ENCODE results near the gene RBM39.
"Not testable (repeated sequence)": the region's sequence is repeated elsewhere in the genome, so short reads cannot be mapped to it uniquely, and the experiment has no call there.

The RBM39 gene

GRCh38 chr20:35710884-35711587, 31.0 kb downstream of the RBM39 start:
- DNase-seq (ENCODE audit: insufficient read length, low spot score) = no peak
- peak; percentile 63 for FAIRE-seq

- no peak for FAIRE-seq
- DNase-seq (ENCODE audit: insufficient read length, low spot score) = no peak
These were observed 32.0 kb downstream of the RBM39 start for GRCh38 chr20:35710039-35710438.

GRCh38 chr20:35709259-35709658, 32.8 kb downstream of the RBM39 start:
- DNase-seq (ENCODE audit: insufficient read length, low spot score) = no peak
- no peak for FAIRE-seq

GRCh38 chr20:35708502-35708901, 33.6 kb downstream of the RBM39 start:
- no peak for FAIRE-seq
- no peak for DNase-seq (ENCODE audit: insufficient read length, low spot score)

- FAIRE-seq; DNase-seq (ENCODE audit: insufficient read length, low spot score): not testable (repeated sequence)
These were observed 35.2 kb downstream of the RBM39 start for GRCh38 chr20:35706591-35707529.

GRCh38 chr20:35705894-35706293, 36.2 kb downstream of the RBM39 start:
- FAIRE-seq; DNase-seq (ENCODE audit: insufficient read length, low spot score): not testable (repeated sequence)

GRCh38 chr20:35704514-35705261, 37.4 kb downstream of the RBM39 start:
- FAIRE-seq (no peak), DNase-seq (ENCODE audit: insufficient read length, low spot score) (no peak)

- DNase-seq (ENCODE audit: insufficient read length, low spot score) (no peak), FAIRE-seq (no peak)
These were observed 39.0 kb downstream of the RBM39 start for GRCh38 chr20:35702824-35703695.

GRCh38 chr20:35702051-35702823, 39.8 kb downstream of the RBM39 start:
- FAIRE-seq = no peak
- no peak for DNase-seq (ENCODE audit: insufficient read length, low spot score)

- DNase-seq (ENCODE audit: insufficient read length, low spot score) = no peak
These were observed 41.4 kb downstream of the RBM39 start for GRCh38 chr20:35700625-35701148.

GRCh38 chr20:35699957-35700624, 42.0 kb downstream of the RBM39 start:
- FAIRE-seq (no peak), DNase-seq (ENCODE audit: insufficient read length, low spot score) (no peak)

More at GRCh38 chr20:35700625-35701148, 41.4 kb downstream of the RBM39 start:
- FAIRE-seq = no peak

GRCh38 chr20:35699127-35699956, 42.7 kb downstream of the RBM39 start, which contains the start of the genes NFS1 and ROMO1:
TSS of gene NFS1 (minus strand) at chr20:35699352. CDS start at chr20:35699288, 64 bp downstream.
TSS of gene ROMO1 (plus strand) at chr20:35699405. CDS start at chr20:35699633, 228 bp downstream.
- DNase-seq (ENCODE audit: insufficient read length, low spot score) (peak; percentile 79), FAIRE-seq (peak; percentile 73)

GRCh38 chr20:35698298-35699126, 43.5 kb downstream of the RBM39 start:
- peak; percentile 63 for FAIRE-seq
- no peak for DNase-seq (ENCODE audit: insufficient read length, low spot score)

- FAIRE-seq (no peak), DNase-seq (ENCODE audit: insufficient read length, low spot score) (no peak)
These were observed 44.3 kb downstream of the RBM39 start for GRCh38 chr20:35697696-35698297.

- DNase-seq (ENCODE audit: insufficient read length, low spot score) (no peak), FAIRE-seq (no peak)
These were observed 46.1 kb downstream of the RBM39 start for GRCh38 chr20:35695978-35696377.

- no peak for FAIRE-seq
These were observed 46.8 kb downstream of the RBM39 start for GRCh38 chr20:35695245-35695749.

More at GRCh38 chr20:35695245-35695749, 46.8 kb downstream of the RBM39 start:
- no peak for DNase-seq (ENCODE audit: insufficient read length, low spot score)
